ENCODE data around the gene NFATC3.

Gene NFATC3

GRCh38 chr16:68179196-68179795 lies 94.1 kb downstream of the NFATC3 start:
- no peak overlapping the region for H3K4me3 ChIP-seq (ENCODE audit: low read depth in 1 of 2, low read length in 2 of 2)
- H3K9me3 ChIP-seq (ENCODE audit: low read length): no peaks in the 10 kb centered on the region
- H3K27ac ChIP-seq (ENCODE audit: low read depth, low read length): no peak overlapping the region
- H3K4me1 ChIP-seq (ENCODE audit: insufficient read depth, low read length): no peaks in the 10 kb centered on the region
- no peaks in the 10 kb centered on the region for H3K27me3 ChIP-seq (ENCODE audit: control insufficient read depth in 1 of 2, insufficient read depth in 2 of 2, low read length in 2 of 2)
- H3K36me3 ChIP-seq (ENCODE audit: insufficient read depth, low read length): peaks cover 24% of the 10 kb centered on the region
- H3K9ac ChIP-seq (ENCODE audit: low read length): no peak overlapping the region

- Histone ChIP-seq H3K4me3 (ENCODE audit: low read depth in 1 of 2, low read length in 2 of 2) (no peak overlapping the region), H3K27ac (ENCODE audit: low read depth, low read length) (no peak overlapping the region), H3K4me1 (ENCODE audit: insufficient read depth, low read length) (no peaks in the 10 kb centered on the region), H3K9me3 (ENCODE audit: low read length) (no peaks in the 10 kb centered on the region), H3K27me3 (ENCODE audit: control insufficient read depth in 1 of 2, insufficient read depth in 2 of 2, low read length in 2 of 2) (no peaks in the 10 kb centered on the region), H3K9ac (ENCODE audit: low read length) (no peak overlapping the region), H3K36me3 (ENCODE audit: insufficient read depth, low read length) (peaks cover 23% of the 10 kb centered on the region)
Observed at GRCh38 chr16:68179855-68180254, 94.7 kb downstream of the NFATC3 start.

GRCh38 chr16:68183046-68183445 lies 97.9 kb downstream of the NFATC3 start:
- Histone ChIP-seq H3K27ac (ENCODE audit: low read depth, low read length) (no peak overlapping the region), H3K4me1 (ENCODE audit: insufficient read depth, low read length) (no peaks in the 10 kb centered on the region), H3K9ac (ENCODE audit: low read length) (no peak overlapping the region), H3K4me3 (ENCODE audit: low read depth in 1 of 2, low read length in 2 of 2) (no peak overlapping the region), H3K27me3 (ENCODE audit: control insufficient read depth in 1 of 2, insufficient read depth in 2 of 2, low read length in 2 of 2) (no peaks in the 10 kb centered on the region), H3K9me3 (ENCODE audit: low read length) (no peaks in the 10 kb centered on the region), H3K36me3 (ENCODE audit: insufficient read depth, low read length) (peaks cover 20% of the 10 kb centered on the region)

GRCh38 chr16:68186877-68187276 lies 101.7 kb downstream of the NFATC3 start:
- Histone ChIP-seq H3K9ac (ENCODE audit: low read length) (no peak overlapping the region), H3K36me3 (ENCODE audit: insufficient read depth, low read length) (peaks cover 27% of the 10 kb centered on the region), H3K27ac (ENCODE audit: low read depth, low read length) (no peak overlapping the region), H3K27me3 (ENCODE audit: control insufficient read depth in 1 of 2, insufficient read depth in 2 of 2, low read length in 2 of 2) (no peaks in the 10 kb centered on the region), H3K4me3 (ENCODE audit: low read depth in 1 of 2, low read length in 2 of 2) (no peak overlapping the region), H3K4me1 (ENCODE audit: insufficient read depth, low read length) (no peaks in the 10 kb centered on the region), H3K9me3 (ENCODE audit: low read length) (no peaks in the 10 kb centered on the region)

GRCh38 chr16:68187505-68187904 lies 102.3 kb downstream of the NFATC3 start:
- H3K36me3 ChIP-seq (ENCODE audit: insufficient read depth, low read length): peaks cover 29% of the 10 kb centered on the region

GRCh38 chr16:68188170-68188569 lies 103.0 kb downstream of the NFATC3 start:
- Histone ChIP-seq H3K9me3 (ENCODE audit: low read length) (no peaks in the 10 kb centered on the region), H3K36me3 (ENCODE audit: insufficient read depth, low read length) (peaks cover 30% of the 10 kb centered on the region)

More at GRCh38 chr16:68187505-68187904, 102.3 kb downstream of the NFATC3 start:
- no peaks in the 10 kb centered on the region for H3K27me3 ChIP-seq (ENCODE audit: control insufficient read depth in 1 of 2, insufficient read depth in 2 of 2, low read length in 2 of 2)
- no peaks in the 10 kb centered on the region for H3K9me3 ChIP-seq (ENCODE audit: low read length)
- no peaks in the 10 kb centered on the region for H3K4me1 ChIP-seq (ENCODE audit: insufficient read depth, low read length)
- H3K4me3 ChIP-seq (ENCODE audit: low read depth in 1 of 2, low read length in 2 of 2): no peak overlapping the region
- H3K9ac ChIP-seq (ENCODE audit: low read length): no peak overlapping the region
- H3K27ac ChIP-seq (ENCODE audit: low read depth, low read length): no peak overlapping the region

GRCh38 chr16:68190081-68190480 lies 104.9 kb downstream of the NFATC3 start:
- peaks cover 19% of the 10 kb centered on the region for H3K36me3 ChIP-seq (ENCODE audit: insufficient read depth, low read length)
- H3K9me3 ChIP-seq (ENCODE audit: low read length): no peaks in the 10 kb centered on the region
- no peak overlapping the region for H3K27ac ChIP-seq (ENCODE audit: low read depth, low read length)
- no peak overlapping the region for H3K9ac ChIP-seq (ENCODE audit: low read length)
- H3K27me3 ChIP-seq (ENCODE audit: control insufficient read depth in 1 of 2, insufficient read depth in 2 of 2, low read length in 2 of 2): no peaks in the 10 kb centered on the region
- H3K4me3 ChIP-seq (ENCODE audit: low read depth in 1 of 2, low read length in 2 of 2): no peak overlapping the region
- H3K4me1 ChIP-seq (ENCODE audit: insufficient read depth, low read length): no peaks in the 10 kb centered on the region

More at GRCh38 chr16:68188170-68188569, 103.0 kb downstream of the NFATC3 start:
- Histone ChIP-seq H3K4me3 (ENCODE audit: low read depth in 1 of 2, low read length in 2 of 2) (no peak overlapping the region), H3K4me1 (ENCODE audit: insufficient read depth, low read length) (no peaks in the 10 kb centered on the region), H3K27ac (ENCODE audit: low read depth, low read length) (no peak overlapping the region), H3K27me3 (ENCODE audit: control insufficient read depth in 1 of 2, insufficient read depth in 2 of 2, low read length in 2 of 2) (no peaks in the 10 kb centered on the region), H3K9ac (ENCODE audit: low read length) (no peak overlapping the region)

- H3K27ac ChIP-seq (ENCODE audit: low read depth, low read length): no peak overlapping the region
- H3K4me1 ChIP-seq (ENCODE audit: insufficient read depth, low read length): no peaks in the 10 kb centered on the region
- H3K4me3 ChIP-seq (ENCODE audit: low read depth in 1 of 2, low read length in 2 of 2): no peak overlapping the region
- H3K27me3 ChIP-seq (ENCODE audit: control insufficient read depth in 1 of 2, insufficient read depth in 2 of 2, low read length in 2 of 2): no peaks in the 10 kb centered on the region
- H3K36me3 ChIP-seq (ENCODE audit: insufficient read depth, low read length): peaks cover 19% of the 10 kb centered on the region
- H3K9ac ChIP-seq (ENCODE audit: low read length): no peak overlapping the region
- H3K9me3 ChIP-seq (ENCODE audit: low read length): no peaks in the 10 kb centered on the region
Observed at GRCh38 chr16:68190736-68191510, 105.8 kb downstream of the NFATC3 start.

GRCh38 chr16:68194251-68194650 lies 109.1 kb downstream of the NFATC3 start:
- Histone ChIP-seq H3K4me1 (ENCODE audit: insufficient read depth, low read length) (no peaks in the 10 kb centered on the region), H3K9me3 (ENCODE audit: low read length) (no peaks in the 10 kb centered on the region), H3K36me3 (ENCODE audit: insufficient read depth, low read length) (peaks cover 19% of the 10 kb centered on the region), H3K9ac (ENCODE audit: low read length) (no peak overlapping the region), H3K4me3 (ENCODE audit: low read depth in 1 of 2, low read length in 2 of 2) (no peak overlapping the region), H3K27me3 (ENCODE audit: control insufficient read depth in 1 of 2, insufficient read depth in 2 of 2, low read length in 2 of 2) (no peaks in the 10 kb centered on the region), H3K27ac (ENCODE audit: low read depth, low read length) (no peak overlapping the region)

GRCh38 chr16:68197250-68197649 lies 112.1 kb downstream of the NFATC3 start:
- H3K36me3 ChIP-seq (ENCODE audit: insufficient read depth, low read length): peaks cover 5% of the 10 kb centered on the region
- H3K9ac ChIP-seq (ENCODE audit: low read length): no peak overlapping the region
- no peaks in the 10 kb centered on the region for H3K9me3 ChIP-seq (ENCODE audit: low read length)
- H3K27ac ChIP-seq (ENCODE audit: low read depth, low read length): no peak overlapping the region
- H3K4me3 ChIP-seq (ENCODE audit: low read depth in 1 of 2, low read length in 2 of 2): no peak overlapping the region
- no peaks in the 10 kb centered on the region for H3K4me1 ChIP-seq (ENCODE audit: insufficient read depth, low read length)
- H3K27me3 ChIP-seq (ENCODE audit: control insufficient read depth in 1 of 2, insufficient read depth in 2 of 2, low read length in 2 of 2): no peaks in the 10 kb centered on the region

- Histone ChIP-seq H3K27me3 (ENCODE audit: control insufficient read depth in 1 of 2, insufficient read depth in 2 of 2, low read length in 2 of 2) (no peaks in the 10 kb centered on the region), H3K4me1 (ENCODE audit: insufficient read depth, low read length) (no peaks in the 10 kb centered on the region), H3K9ac (ENCODE audit: low read length) (no peak overlapping the region), H3K9me3 (ENCODE audit: low read length) (no peaks in the 10 kb centered on the region), H3K4me3 (ENCODE audit: low read depth in 1 of 2, low read length in 2 of 2) (no peak overlapping the region), H3K36me3 (ENCODE audit: insufficient read depth, low read length) (no peaks in the 10 kb centered on the region), H3K27ac (ENCODE audit: low read depth, low read length) (no peak overlapping the region)
Observed at GRCh38 chr16:68200088-68200783, 115.1 kb downstream of the NFATC3 start.
